OCI-LY1 (cell line): ENCODE data around the gene GPR42.
A peak's percentile ranks its signal among the peaks of the same experiment; 100 is the strongest.

Experiments used
- H2AFZ ChIP-seq: fragments of 200-600 bp; sonication (generic), shearing (Covaris generic); 2 replicates; pipeline ENCODE4 v1.6.0; 2014; ENCODE audit warnings: antibody characterized with exemption, mild to moderate bottlenecking, low read length
- H3F3A ChIP-seq: fragments of 200-600 bp; sonication (generic), shearing (Covaris generic); 2 replicates; pipeline ENCODE4 v1.6.0; 2014; ENCODE audit warnings: mild to moderate bottlenecking, antibody characterized with exemption, low read length, moderate library complexity; ENCODE audit not compliant: insufficient read depth
- H3K27ac ChIP-seq: fragments of 200-600 bp; sonication (generic); 2 replicates; pipeline ENCODE4 v1.5.1; 2014; ENCODE audit warnings: low read length, mixed run types, mild to moderate bottlenecking, low read depth; ENCODE audit not compliant: poor library complexity, severe bottlenecking
- H3K27me3 ChIP-seq: fragments of 200-600 bp; sonication (generic); 2 replicates; pipeline ENCODE4 v1.6.0; 2014; ENCODE audit warnings: antibody characterized with exemption, mild to moderate bottlenecking, low read length, moderate library complexity; ENCODE audit not compliant: insufficient read depth
- H3K36me3 ChIP-seq: fragments of 200-600 bp; sonication (generic); 2 replicates; pipeline ENCODE4 v1.6.1; 2014; ENCODE audit warnings: mild to moderate bottlenecking, antibody characterized with exemption, low read length, moderate library complexity, mixed read lengths; ENCODE audit not compliant: insufficient read depth
- H3K4me1 ChIP-seq: fragments of 200-600 bp; sonication (generic); 2 replicates; pipeline ENCODE4 v1.5.1; 2014; ENCODE audit warnings: mild to moderate bottlenecking, low read length, moderate library complexity; ENCODE audit not compliant: insufficient read depth, severe bottlenecking
- H3K4me2 ChIP-seq: fragments of 200-600 bp; sonication (generic), shearing (Covaris generic); 2 replicates; pipeline ENCODE4 v1.6.1; 2014; ENCODE audit warnings: low read length
- H3K4me3 ChIP-seq: fragments of 200-600 bp; sonication (generic); 2 replicates; pipeline ENCODE4 v1.5.1; 2014; ENCODE audit warnings: low read length, low read depth, mild to moderate bottlenecking, mixed read lengths; ENCODE audit not compliant: poor library complexity, severe bottlenecking
- H3K79me2 ChIP-seq: fragments of 200-600 bp; shearing (Covaris generic); 2 replicates; pipeline ENCODE4 v1.6.1; 2016; ENCODE audit warnings: mixed run types, low read length, mixed read lengths; ENCODE audit not compliant: insufficient read depth
- H3K9ac ChIP-seq: fragments of 200-600 bp; sonication (generic), shearing (Covaris generic); 2 replicates; pipeline ENCODE4 v1.6.1; 2014; ENCODE audit warnings: mild to moderate bottlenecking, low read length, mixed read lengths
- H3K9me2 ChIP-seq: fragments of 200-600 bp; sonication (generic), shearing (Covaris generic); 2 replicates; pipeline ENCODE4 v1.6.1; 2014; ENCODE audit warnings: low read depth, mild to moderate bottlenecking, low read length, mixed read lengths
- H3K9me3 ChIP-seq: fragments of 200-600 bp; shearing (Covaris generic); 2 replicates; pipeline ENCODE4 v1.6.1; 2014; ENCODE audit warnings: low read length, mixed read lengths
- H4K20me1 ChIP-seq: fragments of 200-600 bp; sonication (generic), shearing (Covaris generic); 2 replicates; pipeline ENCODE4 v1.6.0; 2016; ENCODE audit warnings: mild to moderate bottlenecking, low read length; ENCODE audit not compliant: insufficient read depth
- EZH2 ChIP-seq: fragments of 200-600 bp; sonication (generic), shearing (Covaris generic); IDR thresholded peaks from 2 replicates; pipeline ENCODE4 v1.8.0; 2017; ENCODE audit warnings: borderline replicate concordance, mixed run types, mild to moderate bottlenecking, antibody characterized with exemption, low read length, moderate library complexity, mixed read lengths
- TF ChIP-seq, protein P1 (sequence below): fragments of 200-600 bp; sonication (generic), shearing (Covaris generic); IDR thresholded peaks from 2 replicates; pipeline ENCODE4 v1.5.1; 2017; ENCODE audit warnings: mild to moderate bottlenecking, antibody characterized with exemption, low read length, moderate library complexity, mixed read lengths

Gene GPR42, protein sequence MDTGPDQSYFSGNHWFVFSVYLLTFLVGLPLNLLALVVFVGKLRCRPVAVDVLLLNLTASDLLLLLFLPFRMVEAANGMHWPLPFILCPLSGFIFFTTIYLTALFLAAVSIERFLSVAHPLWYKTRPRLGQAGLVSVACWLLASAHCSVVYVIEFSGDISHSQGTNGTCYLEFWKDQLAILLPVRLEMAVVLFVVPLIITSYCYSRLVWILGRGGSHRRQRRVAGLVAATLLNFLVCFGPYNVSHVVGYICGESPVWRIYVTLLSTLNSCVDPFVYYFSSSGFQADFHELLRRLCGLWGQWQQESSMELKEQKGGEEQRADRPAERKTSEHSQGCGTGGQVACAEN

DNA sequence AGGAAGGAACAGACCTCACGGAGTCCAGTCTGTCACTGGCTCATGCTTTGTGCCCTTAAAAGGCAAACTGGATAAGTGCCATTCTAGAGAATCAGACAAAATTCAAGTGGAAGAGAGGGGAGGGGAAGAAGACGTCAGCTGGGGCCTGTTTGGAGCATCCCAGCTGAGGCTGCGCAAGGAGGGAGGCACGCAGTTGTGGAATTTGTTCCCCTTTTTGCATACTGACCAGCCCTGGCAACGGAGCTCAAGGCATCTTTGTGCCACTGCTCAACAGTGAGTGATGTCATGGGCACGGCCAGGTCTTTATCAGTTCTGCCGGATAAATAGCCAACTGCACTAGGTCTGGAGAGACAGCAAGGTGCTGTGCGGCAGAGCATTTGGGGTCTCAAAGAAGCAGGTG lies at the start of gene GPR42:
TSS of gene GPR42 (plus strand) at position 347 of the 400 bp plus-strand sequence. CDS start 292 bp downstream, outside the sequence.
- Histone ChIP-seq H3F3A (no peaks in the 10 kb centered on the region), H3K27me3 (no peaks in the 10 kb centered on the region; the same call in 1 of the 2 replicates), H3K9me2 (no peaks in the 10 kb centered on the region), H3K27ac (no peak within 1 kb of the TSS), H2AFZ (no peak within 1 kb of the TSS), H3K9ac (no peak within 1 kb of the TSS), H3K9me3 (no peaks in the 10 kb centered on the region), H3K36me3 (no peaks in the 10 kb centered on the region), H3K4me3 (no peak within 1 kb of the TSS), H3K4me2 (no peak within 1 kb of the TSS), H3K4me1 (no peaks in the 10 kb centered on the region), H3K79me2 (no peaks in the 10 kb centered on the region), H4K20me1 (no peaks in the 10 kb centered on the region)
- no peak for TF ChIP-seq EZH2
- TF ChIP-seq, protein P1, sequence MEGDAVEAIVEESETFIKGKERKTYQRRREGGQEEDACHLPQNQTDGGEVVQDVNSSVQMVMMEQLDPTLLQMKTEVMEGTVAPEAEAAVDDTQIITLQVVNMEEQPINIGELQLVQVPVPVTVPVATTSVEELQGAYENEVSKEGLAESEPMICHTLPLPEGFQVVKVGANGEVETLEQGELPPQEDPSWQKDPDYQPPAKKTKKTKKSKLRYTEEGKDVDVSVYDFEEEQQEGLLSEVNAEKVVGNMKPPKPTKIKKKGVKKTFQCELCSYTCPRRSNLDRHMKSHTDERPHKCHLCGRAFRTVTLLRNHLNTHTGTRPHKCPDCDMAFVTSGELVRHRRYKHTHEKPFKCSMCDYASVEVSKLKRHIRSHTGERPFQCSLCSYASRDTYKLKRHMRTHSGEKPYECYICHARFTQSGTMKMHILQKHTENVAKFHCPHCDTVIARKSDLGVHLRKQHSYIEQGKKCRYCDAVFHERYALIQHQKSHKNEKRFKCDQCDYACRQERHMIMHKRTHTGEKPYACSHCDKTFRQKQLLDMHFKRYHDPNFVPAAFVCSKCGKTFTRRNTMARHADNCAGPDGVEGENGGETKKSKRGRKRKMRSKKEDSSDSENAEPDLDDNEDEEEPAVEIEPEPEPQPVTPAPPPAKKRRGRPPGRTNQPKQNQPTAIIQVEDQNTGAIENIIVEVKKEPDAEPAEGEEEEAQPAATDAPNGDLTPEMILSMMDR = no peak

DNA sequence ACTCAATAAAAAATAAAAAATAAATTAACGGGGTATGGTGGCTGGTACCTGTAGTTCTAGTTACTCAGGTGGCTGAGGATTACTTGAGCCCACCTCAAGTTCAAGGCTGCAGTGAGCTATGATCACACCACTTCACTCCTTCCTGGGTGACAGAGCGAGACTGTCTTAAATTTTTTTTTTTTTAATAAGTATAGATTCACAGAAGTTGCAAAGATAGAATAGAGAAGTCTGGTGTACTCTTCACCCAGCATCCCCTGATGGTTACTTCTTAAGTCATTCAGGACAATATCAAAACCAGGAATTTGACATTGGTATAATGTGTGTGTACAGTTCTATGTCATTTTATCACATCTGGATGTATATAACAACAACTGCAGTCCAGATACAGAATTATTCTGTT lies 49.6 kb upstream of the GPR42 start:
- Histone ChIP-seq H3K4me1 (peaks cover 71% of the 10 kb centered on the region), H4K20me1 (no peaks in the 10 kb centered on the region), H3K4me2 (no peak overlapping the region), H2AFZ (no peak overlapping the region), H3K9me3 (no peaks in the 10 kb centered on the region), H3K9me2 (no peaks in the 10 kb centered on the region), H3K79me2 (no peaks in the 10 kb centered on the region), H3K36me3 (no peaks in the 10 kb centered on the region; the same call in 1 of the 2 replicates), H3K27ac (peak overlapping the region; percentile 87), H3K4me3 (no peak overlapping the region), H3K9ac (no peak overlapping the region; the same call in 1 of the 2 replicates), H3F3A (no peaks in the 10 kb centered on the region), H3K27me3 (no peaks in the 10 kb centered on the region)
- TF ChIP-seq EZH2 = no peak
- TF ChIP-seq, protein P1 = no peak

DNA sequence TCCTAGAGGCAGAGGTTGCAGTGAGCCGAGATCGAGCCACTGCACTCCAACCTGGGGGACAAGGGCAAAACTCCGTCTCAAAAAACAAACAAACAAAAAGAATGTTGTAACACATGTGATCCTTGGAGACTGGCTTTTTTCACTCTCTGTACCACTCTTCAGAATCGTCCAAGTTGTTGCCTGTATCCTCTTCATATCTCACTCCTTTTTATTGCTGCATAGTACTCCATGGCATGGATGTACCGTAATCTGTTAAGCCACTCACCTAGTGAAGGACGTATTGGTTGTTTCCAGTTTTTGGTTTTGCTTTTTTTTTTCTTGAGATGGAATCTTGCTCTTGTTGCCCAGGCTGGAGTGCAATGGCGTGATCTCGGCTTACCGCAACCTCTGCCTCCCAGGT lies 48.9 kb upstream of the GPR42 start:
- H3K4me2 ChIP-seq = no peak overlapping the region
- H3F3A ChIP-seq = no peaks in the 10 kb centered on the region

More for the DNA sequence above, 48.9 kb upstream of the GPR42 start:
- Histone ChIP-seq H3K9ac (no peak overlapping the region), H3K9me2 (no peaks in the 10 kb centered on the region), H3K27me3 (no peaks in the 10 kb centered on the region), H3K9me3 (no peaks in the 10 kb centered on the region), H3K27ac (no peak overlapping the region), H4K20me1 (no peaks in the 10 kb centered on the region), H2AFZ (no peak overlapping the region), H3K36me3 (no peaks in the 10 kb centered on the region; the same call in 1 of the 2 replicates), H3K4me3 (no peak overlapping the region), H3K4me1 (peaks cover 64% of the 10 kb centered on the region), H3K79me2 (no peaks in the 10 kb centered on the region)
- TF ChIP-seq, protein P1 = no peak
- TF ChIP-seq EZH2 = no peak
